Panc1 (cell line): Measurements from ENCODE around the gene ZBTB43. TPM values are rescaled to one million over a fixed set of nuclear protein-coding genes. Genes with fewer than 3 reads are reported as not detected.

Experiments used
- ATAC-seq: fragments of 200-7000 bp; cut with Tn5 transposase; 2 replicates; pipeline ENCODE4 v1.9.1; 2020; ENCODE audit warnings: mild to moderate bottlenecking, moderate library complexity
- BruUV-seq: library from RNA; stranded (reverse); fragments of 400-500 nt; replicated peaks from 2 replicates; lab custom pipeline; 2021; lab: Mats Ljungman, UMichigan
- CTCF ChIA-PET: fragments of 300-600 bp; sonication (Branson Sonifier 250); formaldehyde crosslinking; loops from one replicate; lab custom pipeline; 2022; ENCODE audit warnings: antibody characterized with exemption; lab: Charles Lee
- POLR2A ChIA-PET: fragments of 300-600 bp; sonication (Branson Sonifier 250); formaldehyde crosslinking; loops from one replicate; lab custom pipeline; 2022; ENCODE audit warnings: antibody characterized with exemption; lab: Charles Lee
- DNase-seq: peaks from one replicate; pipeline ENCODE4 v3.0.0-alpha.2; 2010; ENCODE audit warnings: low read depth, low spot score
- H3K27ac ChIP-seq: 2 replicates; pipeline ENCODE4 v1.5.1; 2011; ENCODE audit warnings: mild to moderate bottlenecking, low read length, inconsistent platforms
- H3K27me3 ChIP-seq: fragments of 200-500 bp; sonication (Bioruptor generic); 2 replicates; pipeline ENCODE4 v1.6.0; 2014; ENCODE audit warnings: low read length, inconsistent platforms; ENCODE audit not compliant: control insufficient read depth, insufficient read depth
- H3K36me3 ChIP-seq: fragments of 200-500 bp; sonication (Bioruptor generic); 2 replicates; pipeline ENCODE4 v1.5.1; 2014; ENCODE audit warnings: inconsistent platforms, mild to moderate bottlenecking, low read length, moderate library complexity; ENCODE audit not compliant: control insufficient read depth, insufficient read depth
- H3K4me1 ChIP-seq: 2 replicates; pipeline ENCODE4 v1.5.1; 2011; ENCODE audit warnings: inconsistent platforms, mild to moderate bottlenecking, low read length, moderate library complexity; ENCODE audit not compliant: control insufficient read depth, insufficient read depth
- H3K4me3 ChIP-seq, 2 experiments: 2 replicates each; pipeline ENCODE4 v1.5.1; 2011 to 2012; ENCODE audit warnings: low read depth in 2 of 2, low read length in 2 of 2, mild to moderate bottlenecking in 2 of 2, inconsistent platforms in 1 of 2, moderate library complexity in 1 of 2
- H3K9me3 ChIP-seq: fragments of 200-500 bp; sonication (Bioruptor generic); 2 replicates; pipeline ENCODE4 v1.5.1; 2014; ENCODE audit warnings: low read depth, mild to moderate bottlenecking, inconsistent platforms, low read length, moderate library complexity; ENCODE audit not compliant: control insufficient read depth, insufficient read depth
- CTCF ChIP-seq: fragments of 450-650 bp; IDR thresholded peaks from 2 replicates; pipeline ENCODE4 v1.5.1; 2017; ENCODE audit warnings: mild to moderate bottlenecking
- POLR2AphosphoS5 ChIP-seq: IDR thresholded peaks from 2 replicates; pipeline ENCODE4 v1.6.1; 2012; ENCODE audit warnings: mild to moderate bottlenecking, low read depth, low read length, moderate library complexity
- REST ChIP-seq, 2 experiments: IDR thresholded peaks; 2 replicates each; pipeline ENCODE4 v1.6.1; 2011 to 2012; ENCODE audit warnings: low read depth in 2 of 2, control low read depth in 1 of 2, low read length in 1 of 2, mild to moderate bottlenecking in 1 of 2, moderate library complexity in 1 of 2; ENCODE audit not compliant: insufficient read depth in 1 of 2
- SIN3A ChIP-seq: IDR thresholded peaks from 2 replicates; pipeline ENCODE4 v1.6.1; 2012; ENCODE audit warnings: low read depth, mild to moderate bottlenecking, low read length, moderate library complexity, borderline replicate concordance; ENCODE audit not compliant: insufficient read depth
- TCF7L2 ChIP-seq: IDR thresholded peaks from 2 replicates; pipeline ENCODE4 v1.6.1; 2011; ENCODE audit warnings: mild to moderate bottlenecking, low read depth, low read length, inconsistent platforms
- in situ Hi-C: cut with HindIII; loops from 2 replicates; pipeline ENCODE4 v1.10.0; 2016; ENCODE audit warnings: low sequenced_read_pairs, low pct_unique_long_range_greater_than_20kb
- intact Hi-C: fragments of 100-400 bp; cut with micrococcal nuclease; formaldehyde crosslinking; loops from one replicate; pipeline ENCODE4 v1.10.0; 2022; ENCODE audit not compliant: unreplicated experiment
- total RNA-seq: library from RNA; stranded (reverse); gene quantifications from one replicate; pipeline ENCODE4 v1.2.1, GENCODE V29; 2021; ENCODE audit not compliant: unreplicated experiment

The ZBTB43 gene
- total RNA-seq, 1 experiment from 2014 or later = 9.7 TPM

- Histone ChIP-seq H3K27ac (no peak overlapping the region), H3K9me3 (no peaks in the 10 kb centered on the region), H3K27me3 (no peaks in the 10 kb centered on the region), H3K36me3 (no peaks in the 10 kb centered on the region), H3K4me3 (no peak overlapping the region), H3K4me1 (no peaks in the 10 kb centered on the region)
- POLR2A ChIA-PET = no interaction called here
- no peak for DNase-seq
- no TSS peak for BruUV-seq
- TF ChIP-seq CTCF (no peak), POLR2AphosphoS5 (no peak), TCF7L2 (no peak), REST (IDR thresholded peaks at IDR 0.05; ENCODE audit: insufficient read depth in 1 of 2, low read depth in 2 of 2, low read length in 1 of 2) (no peak), SIN3A (no peak)
- CTCF ChIA-PET = no interaction called here
- no peak for ATAC-seq
- intact Hi-C loops = no loop called here
- in situ Hi-C loops = no loop called here
These were observed 34.5 kb downstream of the ZBTB43 start for GRCh38 chr9:126839301-126839700.

- POLR2A ChIA-PET = no interaction called here
- ATAC-seq = 0 out of 2 replicates have a peak, but pooled peaks have one; percentile 26
- Histone ChIP-seq H3K4me1 (no peaks in the 10 kb centered on the region), H3K4me3 (no peak overlapping the region), H3K27me3 (no peaks in the 10 kb centered on the region), H3K9me3 (no peaks in the 10 kb centered on the region), H3K36me3 (no peaks in the 10 kb centered on the region), H3K27ac (no peak overlapping the region)
- CTCF ChIA-PET = no interaction called here
- no peak for DNase-seq
- in situ Hi-C loops = no loop called here
- TF ChIP-seq REST (IDR thresholded peaks at IDR 0.05; ENCODE audit: insufficient read depth in 1 of 2, low read depth in 2 of 2, low read length in 1 of 2) = no peak
- TF ChIP-seq SIN3A = no peak
- no peak for TF ChIP-seq CTCF
- no peak for TF ChIP-seq POLR2AphosphoS5
- TF ChIP-seq TCF7L2 = no peak
- intact Hi-C loops = no loop called here
- BruUV-seq = no TSS peak
These were observed 37.5 kb downstream of the ZBTB43 start for GRCh38 chr9:126842220-126842842.
